Parathyroid adenoma (tissue), 2 donors: ENCODE results near the gene GRIK2.

Source experiments
- H2AFZ ChIP-seq: fragments of 300-600 bp; sonication (generic); one replicate; pipeline ENCODE4 v1.7.0; 2017; ENCODE audit warnings: antibody characterized with exemption, mild to moderate bottlenecking
- H3K27ac ChIP-seq: fragments of 300-600 bp; sonication (generic); one replicate; pipeline ENCODE4 v1.7.0; 2017
- H3K27me3 ChIP-seq: fragments of 300-600 bp; sonication (generic); one replicate; pipeline ENCODE4 v1.7.0; 2017; ENCODE audit warnings: low read length; ENCODE audit not compliant: control insufficient read depth, insufficient read depth
- H3K36me3 ChIP-seq: fragments of 300-600 bp; sonication (generic); one replicate; pipeline ENCODE4 v1.7.0; 2017; ENCODE audit warnings: low read length; ENCODE audit not compliant: control insufficient read depth, insufficient read depth
- H3K4me1 ChIP-seq: fragments of 300-600 bp; sonication (generic); one replicate; pipeline ENCODE4 v1.7.0; 2017; ENCODE audit warnings: control low read depth
- H3K4me2 ChIP-seq: fragments of 300-600 bp; sonication (generic); one replicate; pipeline ENCODE4 v1.7.0; 2017; ENCODE audit warnings: low read length
- H3K4me3 ChIP-seq: fragments of 300-600 bp; sonication (generic); one replicate; pipeline ENCODE4 v1.7.0; 2017; ENCODE audit warnings: low read depth, low read length
- H3K79me2 ChIP-seq: fragments of 300-600 bp; sonication (generic); one replicate; pipeline ENCODE4 v1.7.0; 2017; ENCODE audit warnings: control low read depth
- H3K9ac ChIP-seq: fragments of 300-600 bp; sonication (generic); one replicate; pipeline ENCODE4 v1.7.0; 2017; ENCODE audit warnings: mild to moderate bottlenecking
- H3K9me3 ChIP-seq: fragments of 300-600 bp; sonication (generic); one replicate; pipeline ENCODE4 v1.7.0; 2017; ENCODE audit warnings: low read length; ENCODE audit not compliant: control insufficient read depth
- TF ChIP-seq, protein P1 (sequence below): fragments of 300-600 bp; sonication (generic); IDR thresholded peaks from one replicate; pipeline ENCODE4 v1.7.0; 2017; ENCODE audit warnings: antibody characterized with exemption, mild to moderate bottlenecking
- donor health status: primary hyperparathyroidism.

The GRIK2 gene

GRCh38 chr6:101878554-101879276 is 485.2 kb downstream of the GRIK2 start:
- Histone ChIP-seq H3K79me2 (no peaks in the 10 kb centered on the region), H3K36me3 (no peaks in the 10 kb centered on the region), H3K27ac (no peak overlapping the region), H3K27me3 (no peaks in the 10 kb centered on the region), H3K9ac (no peak overlapping the region), H2AFZ (no peak overlapping the region), H3K4me2 (no peak overlapping the region), H3K4me3 (no peak overlapping the region), H3K4me1 (no peaks in the 10 kb centered on the region), H3K9me3 (no peaks in the 10 kb centered on the region)
- TF ChIP-seq, protein P1, sequence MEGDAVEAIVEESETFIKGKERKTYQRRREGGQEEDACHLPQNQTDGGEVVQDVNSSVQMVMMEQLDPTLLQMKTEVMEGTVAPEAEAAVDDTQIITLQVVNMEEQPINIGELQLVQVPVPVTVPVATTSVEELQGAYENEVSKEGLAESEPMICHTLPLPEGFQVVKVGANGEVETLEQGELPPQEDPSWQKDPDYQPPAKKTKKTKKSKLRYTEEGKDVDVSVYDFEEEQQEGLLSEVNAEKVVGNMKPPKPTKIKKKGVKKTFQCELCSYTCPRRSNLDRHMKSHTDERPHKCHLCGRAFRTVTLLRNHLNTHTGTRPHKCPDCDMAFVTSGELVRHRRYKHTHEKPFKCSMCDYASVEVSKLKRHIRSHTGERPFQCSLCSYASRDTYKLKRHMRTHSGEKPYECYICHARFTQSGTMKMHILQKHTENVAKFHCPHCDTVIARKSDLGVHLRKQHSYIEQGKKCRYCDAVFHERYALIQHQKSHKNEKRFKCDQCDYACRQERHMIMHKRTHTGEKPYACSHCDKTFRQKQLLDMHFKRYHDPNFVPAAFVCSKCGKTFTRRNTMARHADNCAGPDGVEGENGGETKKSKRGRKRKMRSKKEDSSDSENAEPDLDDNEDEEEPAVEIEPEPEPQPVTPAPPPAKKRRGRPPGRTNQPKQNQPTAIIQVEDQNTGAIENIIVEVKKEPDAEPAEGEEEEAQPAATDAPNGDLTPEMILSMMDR = no peak

- Histone ChIP-seq H3K36me3 (no peaks in the 10 kb centered on the region), H3K27ac (no peak overlapping the region), H3K9me3 (no peaks in the 10 kb centered on the region), H3K4me2 (no peak overlapping the region), H3K27me3 (no peaks in the 10 kb centered on the region), H3K4me1 (no peaks in the 10 kb centered on the region), H3K9ac (no peak overlapping the region), H3K79me2 (no peaks in the 10 kb centered on the region), H3K4me3 (no peak overlapping the region), H2AFZ (no peak overlapping the region)
- TF ChIP-seq, protein P1 = no peak
Measured at GRCh38 chr6:101879782-101880181, 486.3 kb downstream of the GRIK2 start.

DNA sequence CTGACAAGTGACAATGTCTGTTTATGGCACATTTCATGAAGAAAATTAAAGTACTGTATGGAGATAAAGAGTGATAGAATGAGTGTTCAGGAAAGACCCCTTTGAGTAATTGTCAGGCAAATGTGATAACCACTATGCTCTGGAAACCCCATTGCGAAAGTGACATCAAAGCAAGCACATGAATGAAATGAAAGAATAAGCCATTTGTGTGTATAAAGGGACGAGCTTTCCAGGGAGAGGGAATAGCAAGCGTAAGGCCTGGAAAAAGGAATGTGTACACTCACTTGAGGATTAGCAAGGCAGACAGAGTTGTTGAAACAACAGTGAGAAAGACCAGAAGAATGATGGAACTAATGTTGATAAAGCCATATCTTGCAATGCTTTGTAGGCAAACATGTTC is 490.0 kb downstream of the GRIK2 start:
- Histone ChIP-seq H3K4me2 (no peak overlapping the region), H3K79me2 (no peaks in the 10 kb centered on the region), H3K36me3 (no peaks in the 10 kb centered on the region), H3K4me3 (no peak overlapping the region), H3K27me3 (no peaks in the 10 kb centered on the region), H3K9ac (no peak overlapping the region), H2AFZ (no peak overlapping the region), H3K9me3 (no peaks in the 10 kb centered on the region), H3K27ac (no peak overlapping the region), H3K4me1 (no peaks in the 10 kb centered on the region)
- TF ChIP-seq, protein P1 = no peak

GRCh38 chr6:101887532-101887931 is 494.0 kb downstream of the GRIK2 start:
- no peak overlapping the region for H3K4me2 ChIP-seq
- no peak overlapping the region for H3K9ac ChIP-seq
- no peaks in the 10 kb centered on the region for H3K79me2 ChIP-seq
- no peak overlapping the region for H2AFZ ChIP-seq
- H3K9me3 ChIP-seq = no peaks in the 10 kb centered on the region
- H3K36me3 ChIP-seq = no peaks in the 10 kb centered on the region
- H3K4me1 ChIP-seq = no peaks in the 10 kb centered on the region
- H3K27ac ChIP-seq = no peak overlapping the region
- H3K27me3 ChIP-seq = no peaks in the 10 kb centered on the region
- TF ChIP-seq, protein P1 = no peak
- no peak overlapping the region for H3K4me3 ChIP-seq
